ENCODE measurements around the gene MSI1. TPM values are rescaled to one million over a fixed set of nuclear protein-coding genes. Genes with fewer than 3 reads are reported as not detected.
A peak's percentile ranks its signal among the peaks of the same experiment; 100 is the strongest.

Gene MSI1
- total and polyA plus RNA-seq, 10 of the 15 experiments (the other 5 are each of a cell fraction or from before 2014, with no cell fraction given) = 0.04 TPM; not detected in 9

DNA sequence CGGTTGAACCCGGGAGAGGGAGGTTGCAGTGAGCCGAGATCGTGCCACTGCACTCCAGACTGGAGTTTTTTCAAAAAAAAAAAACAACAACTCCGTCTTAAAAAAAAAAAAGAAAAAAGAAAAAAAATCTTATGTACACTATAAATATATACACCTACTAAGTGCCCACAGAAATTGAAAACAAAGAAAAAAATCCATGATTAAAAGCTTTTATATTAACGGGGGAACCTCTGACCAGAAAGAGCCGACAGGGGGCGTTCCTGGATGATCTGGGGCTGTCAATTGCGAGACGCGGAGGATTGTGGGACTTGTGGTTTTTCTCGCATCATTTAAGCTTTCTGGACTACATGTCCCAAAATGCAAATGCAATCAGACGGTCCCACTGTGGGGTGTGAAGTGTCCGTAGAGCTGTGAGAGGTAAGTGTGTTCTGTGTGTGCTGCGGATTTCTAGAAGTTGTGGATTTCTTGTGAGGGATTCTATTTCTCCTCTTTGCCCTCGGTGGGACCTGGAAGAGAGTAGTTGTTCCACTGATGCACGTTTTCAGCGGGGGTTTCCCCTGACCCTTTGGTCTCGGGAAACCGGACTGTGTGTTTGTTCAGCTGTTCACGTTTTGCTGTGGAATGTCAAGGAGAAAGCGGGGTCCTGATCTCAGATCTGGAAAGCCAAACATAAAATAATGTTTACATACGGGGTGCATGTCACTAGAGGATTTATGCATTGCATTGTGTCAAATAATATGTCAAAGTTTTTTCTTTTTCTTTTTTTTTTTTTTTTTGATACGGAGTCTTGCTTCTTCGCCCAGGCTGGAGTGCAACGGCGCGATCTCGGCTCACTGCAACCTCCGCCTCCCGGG is 66.8 kb downstream of the MSI1 start, which contains the start of gene SIRT4 (continued):
- TF ChIP-seq, protein P1, sequence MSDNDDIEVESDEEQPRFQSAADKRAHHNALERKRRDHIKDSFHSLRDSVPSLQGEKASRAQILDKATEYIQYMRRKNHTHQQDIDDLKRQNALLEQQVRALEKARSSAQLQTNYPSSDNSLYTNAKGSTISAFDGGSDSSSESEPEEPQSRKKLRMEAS (IDR thresholded peaks at IDR 0.05; ENCODE audit: low read depth, low read length) = peak; percentile 50
- TF ChIP-seq TCF7 (IDR thresholded peaks at IDR 0.05; ENCODE audit: borderline replicate concordance) (no peak), ATF3 (IDR thresholded peaks at IDR 0.05; ENCODE audit: borderline replicate concordance, extremely low read depth, low read depth, low read length) (peak; percentile 32; the same call in 1 of the 2 replicates), NFIC (IDR thresholded peaks at IDR 0.05; ENCODE audit: low read depth, low read length) (no peak), PML (IDR thresholded peaks at IDR 0.05; ENCODE audit: low read length) (no peak), RB1 (IDR thresholded peaks at IDR 0.05; ENCODE audit: borderline replicate concordance) (peak; percentile 70; the same call in 1 of the 2 replicates), SUZ12 (IDR thresholded peaks at IDR 0.05; ENCODE audit: unreplicated experiment) (no peak), KLF5 (IDR thresholded peaks at IDR 0.05; ENCODE audit: partially characterized antibody) (peak; percentile 97), ATF7 (IDR thresholded peaks at IDR 0.05; ENCODE audit: low read depth) (peak; percentile 99), CREM (IDR thresholded peaks at IDR 0.05; ENCODE audit: low read depth) (peak; percentile 86), JUND (IDR thresholded peaks at IDR 0.05; ENCODE audit: low read depth, low read length) (peak; percentile 83; the same call in 1 of the 2 replicates), BRCA1 (IDR thresholded peaks at IDR 0.05; ENCODE audit: low read depth, low read length) (no peak), IKZF2 (IDR thresholded peaks at IDR 0.05) (peak; percentile 36 to 64; a peak in 3 of 4 replicates), RUNX3 (IDR thresholded peaks at IDR 0.05; ENCODE audit: low read length) (peak; percentile 96), CREB1 (IDR thresholded peaks at IDR 0.05; ENCODE audit: low read depth) (peak; percentile 82), ZNF274 (IDR thresholded peaks at IDR 0.05; ENCODE audit: insufficient read depth, insufficient read length) (no peak), NKRF (conservative IDR thresholded peaks at IDR 0.05) (peak; percentile 57; the same call in 1 of the 2 replicates), ZNF622 (IDR thresholded peaks at IDR 0.05) (no peak), CHD4 (IDR thresholded peaks at IDR 0.05) (no peak), PAX8 (IDR thresholded peaks at IDR 0.05) (no peak)
- TF ChIP-seq, protein P2, sequence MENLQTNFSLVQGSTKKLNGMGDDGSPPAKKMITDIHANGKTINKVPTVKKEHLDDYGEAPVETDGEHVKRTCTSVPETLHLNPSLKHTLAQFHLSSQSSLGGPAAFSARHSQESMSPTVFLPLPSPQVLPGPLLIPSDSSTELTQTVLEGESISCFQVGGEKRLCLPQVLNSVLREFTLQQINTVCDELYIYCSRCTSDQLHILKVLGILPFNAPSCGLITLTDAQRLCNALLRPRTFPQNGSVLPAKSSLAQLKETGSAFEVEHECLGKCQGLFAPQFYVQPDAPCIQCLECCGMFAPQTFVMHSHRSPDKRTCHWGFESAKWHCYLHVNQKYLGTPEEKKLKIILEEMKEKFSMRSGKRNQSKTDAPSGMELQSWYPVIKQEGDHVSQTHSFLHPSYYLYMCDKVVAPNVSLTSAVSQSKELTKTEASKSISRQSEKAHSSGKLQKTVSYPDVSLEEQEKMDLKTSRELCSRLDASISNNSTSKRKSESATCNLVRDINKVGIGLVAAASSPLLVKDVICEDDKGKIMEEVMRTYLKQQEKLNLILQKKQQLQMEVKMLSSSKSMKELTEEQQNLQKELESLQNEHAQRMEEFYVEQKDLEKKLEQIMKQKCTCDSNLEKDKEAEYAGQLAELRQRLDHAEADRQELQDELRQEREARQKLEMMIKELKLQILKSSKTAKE (IDR thresholded peaks at IDR 0.05; ENCODE audit: low read depth, poor library complexity, severe bottlenecking) = peak; percentile 77
- TF ChIP-seq, protein P3, sequence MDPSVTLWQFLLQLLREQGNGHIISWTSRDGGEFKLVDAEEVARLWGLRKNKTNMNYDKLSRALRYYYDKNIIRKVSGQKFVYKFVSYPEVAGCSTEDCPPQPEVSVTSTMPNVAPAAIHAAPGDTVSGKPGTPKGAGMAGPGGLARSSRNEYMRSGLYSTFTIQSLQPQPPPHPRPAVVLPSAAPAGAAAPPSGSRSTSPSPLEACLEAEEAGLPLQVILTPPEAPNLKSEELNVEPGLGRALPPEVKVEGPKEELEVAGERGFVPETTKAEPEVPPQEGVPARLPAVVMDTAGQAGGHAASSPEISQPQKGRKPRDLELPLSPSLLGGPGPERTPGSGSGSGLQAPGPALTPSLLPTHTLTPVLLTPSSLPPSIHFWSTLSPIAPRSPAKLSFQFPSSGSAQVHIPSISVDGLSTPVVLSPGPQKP (IDR thresholded peaks at IDR 0.05; ENCODE audit: low read depth, low read length) = no peak

All from GM12878 (cell line).